ENCODE measurements around the gene BPIFB2. TPM values are rescaled to one million over a fixed set of nuclear protein-coding genes. Genes with fewer than 3 reads are reported as not detected.

BPIFB2 gene
- polyA plus RNA-seq, 3 donors = not detected

DNA sequence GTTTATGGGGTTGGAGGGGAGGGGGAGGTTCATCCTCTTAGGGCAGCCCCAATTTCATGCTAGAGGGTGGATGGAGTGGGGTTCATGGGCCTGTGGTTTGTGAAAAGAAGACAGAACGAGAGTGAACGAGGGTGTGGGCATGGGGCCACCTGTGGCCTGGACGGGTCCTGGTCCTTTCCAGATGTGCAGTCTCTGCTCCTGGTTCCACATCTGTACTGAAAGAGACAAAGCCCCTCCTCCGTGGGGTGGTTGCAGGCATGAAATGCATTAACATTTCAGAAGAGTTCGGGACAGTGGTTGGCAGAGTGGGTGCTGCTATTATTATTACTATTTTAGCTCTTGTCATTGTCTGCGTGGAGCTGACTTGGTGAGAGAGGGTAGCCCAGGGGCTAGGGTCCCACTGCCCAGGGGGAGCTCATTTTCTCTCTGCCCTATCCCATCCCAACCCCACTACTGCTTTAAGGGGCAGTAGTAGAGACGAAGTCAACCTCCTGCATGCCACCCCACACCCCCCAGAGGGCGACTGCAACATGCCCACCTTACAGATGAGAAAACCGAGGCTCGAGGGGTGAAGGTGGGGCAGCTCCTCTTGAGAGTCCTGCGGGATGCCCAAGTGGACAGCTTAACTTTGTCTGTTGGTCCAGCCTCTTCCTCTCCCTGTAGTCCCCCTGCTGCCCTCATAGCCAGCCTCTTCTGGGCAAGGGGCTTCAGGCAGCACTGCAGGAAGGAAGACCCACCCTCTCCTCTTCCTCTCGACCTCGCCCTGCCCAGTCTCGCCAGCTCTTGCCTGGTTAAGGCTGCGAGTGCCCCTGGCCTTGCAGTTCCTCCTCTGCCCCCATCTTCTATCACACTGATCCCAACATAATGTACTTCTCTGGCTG lies 8.4 kb downstream of the BPIFB2 start:
- DNase-seq (ENCODE audit: extremely low read depth in 1 of 11, low read depth in 9 of 11, low spot score in 4 of 11) = no peak

DNA sequence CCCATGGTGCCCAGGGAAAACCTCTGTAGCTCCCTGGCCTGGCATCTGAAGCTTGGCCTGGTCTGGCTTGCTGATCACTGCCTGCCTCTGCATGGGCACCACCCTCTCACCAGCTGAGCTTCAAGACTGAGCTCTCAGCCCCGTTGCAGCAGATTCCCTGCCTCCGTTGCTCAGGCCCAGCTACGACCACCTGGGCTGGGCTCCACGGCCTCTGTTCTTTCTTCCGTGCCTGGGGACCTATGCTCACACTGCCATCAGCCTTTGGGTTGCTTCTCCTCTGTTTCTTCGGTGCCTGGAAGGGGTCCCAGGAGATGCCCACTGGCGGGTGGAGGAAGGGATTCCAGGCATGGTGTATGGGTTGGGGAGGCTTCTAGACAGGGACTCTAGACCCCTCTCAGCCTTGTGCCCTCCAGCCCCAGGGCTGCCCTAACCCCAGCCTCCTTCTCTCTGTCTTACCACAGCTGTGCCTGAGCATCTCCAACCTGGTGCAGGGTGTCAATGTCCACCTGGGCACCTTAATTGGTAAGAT lies 9.1 kb downstream of the BPIFB2 start:
- no peak for DNase-seq (ENCODE audit: extremely low read depth in 1 of 11, low read depth in 9 of 11, low spot score in 4 of 11)

DNA sequence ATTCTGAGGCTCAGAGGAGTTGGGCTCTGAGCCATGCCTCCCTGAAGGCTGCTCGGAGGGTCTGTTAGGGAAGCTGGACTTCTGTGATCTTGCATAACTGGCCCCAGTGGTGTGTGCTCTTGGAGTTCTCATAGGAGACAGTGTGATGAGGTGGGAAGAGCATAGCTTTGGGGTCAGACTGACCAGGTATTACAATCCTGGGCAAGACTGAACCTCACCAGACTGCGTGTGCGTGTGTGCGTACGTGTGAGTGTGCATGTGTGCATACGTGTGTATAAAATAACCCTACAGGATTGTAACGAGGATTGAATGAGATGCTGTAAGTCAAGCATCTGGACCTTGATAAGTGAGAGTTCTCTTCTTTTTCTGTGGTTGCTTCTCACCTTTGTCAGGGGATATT lies 10.0 kb downstream of the BPIFB2 start:
- no peak for DNase-seq (ENCODE audit: extremely low read depth in 1 of 11, low read depth in 9 of 11, low spot score in 4 of 11)

DNA sequence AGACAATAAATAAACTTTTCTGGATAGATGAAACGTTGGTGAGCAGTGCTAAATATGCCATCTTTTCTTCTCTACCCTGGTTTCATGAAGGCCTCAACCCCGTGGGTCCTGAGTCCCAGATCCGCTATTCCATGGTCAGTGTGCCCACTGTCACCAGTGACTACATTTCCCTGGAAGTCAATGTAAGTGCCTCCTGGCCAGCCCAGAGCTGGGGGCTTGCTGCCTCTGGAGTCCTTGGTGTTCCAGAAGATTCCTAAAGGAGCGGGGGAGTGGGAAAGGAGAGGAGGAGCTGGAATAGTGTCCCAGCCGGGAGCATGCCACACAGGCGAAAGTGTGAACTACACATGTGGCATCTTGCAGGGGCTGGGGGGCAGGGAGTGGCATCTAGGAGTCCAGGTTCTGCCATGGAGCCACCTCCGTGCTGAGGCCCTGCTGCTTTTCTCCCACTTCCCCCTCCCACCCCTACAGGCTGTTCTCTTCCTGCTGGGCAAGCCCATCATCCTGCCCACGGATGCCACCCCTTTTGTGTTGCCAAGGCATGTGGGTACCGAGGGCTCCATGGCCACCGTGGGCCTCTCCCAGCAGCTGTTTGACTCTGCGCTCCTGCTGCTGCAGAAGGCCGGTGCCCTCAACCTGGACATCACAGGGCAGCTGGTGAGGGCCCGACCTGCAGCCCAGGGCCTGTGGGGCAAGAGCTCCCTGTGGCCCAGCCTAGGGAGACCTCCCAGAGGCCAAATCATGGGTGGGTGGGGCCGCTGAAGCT lies 10.8 kb downstream of the BPIFB2 start:
- DNase-seq (ENCODE audit: extremely low read depth in 1 of 11, low read depth in 9 of 11, low spot score in 4 of 11) = no peak

GRCh38 chr20:33019465-33020277 lies 12.2 kb downstream of the BPIFB2 start:
- DNase-seq (ENCODE audit: extremely low read depth in 1 of 11, low read depth in 9 of 11, low spot score in 4 of 11) = no peak

DNA sequence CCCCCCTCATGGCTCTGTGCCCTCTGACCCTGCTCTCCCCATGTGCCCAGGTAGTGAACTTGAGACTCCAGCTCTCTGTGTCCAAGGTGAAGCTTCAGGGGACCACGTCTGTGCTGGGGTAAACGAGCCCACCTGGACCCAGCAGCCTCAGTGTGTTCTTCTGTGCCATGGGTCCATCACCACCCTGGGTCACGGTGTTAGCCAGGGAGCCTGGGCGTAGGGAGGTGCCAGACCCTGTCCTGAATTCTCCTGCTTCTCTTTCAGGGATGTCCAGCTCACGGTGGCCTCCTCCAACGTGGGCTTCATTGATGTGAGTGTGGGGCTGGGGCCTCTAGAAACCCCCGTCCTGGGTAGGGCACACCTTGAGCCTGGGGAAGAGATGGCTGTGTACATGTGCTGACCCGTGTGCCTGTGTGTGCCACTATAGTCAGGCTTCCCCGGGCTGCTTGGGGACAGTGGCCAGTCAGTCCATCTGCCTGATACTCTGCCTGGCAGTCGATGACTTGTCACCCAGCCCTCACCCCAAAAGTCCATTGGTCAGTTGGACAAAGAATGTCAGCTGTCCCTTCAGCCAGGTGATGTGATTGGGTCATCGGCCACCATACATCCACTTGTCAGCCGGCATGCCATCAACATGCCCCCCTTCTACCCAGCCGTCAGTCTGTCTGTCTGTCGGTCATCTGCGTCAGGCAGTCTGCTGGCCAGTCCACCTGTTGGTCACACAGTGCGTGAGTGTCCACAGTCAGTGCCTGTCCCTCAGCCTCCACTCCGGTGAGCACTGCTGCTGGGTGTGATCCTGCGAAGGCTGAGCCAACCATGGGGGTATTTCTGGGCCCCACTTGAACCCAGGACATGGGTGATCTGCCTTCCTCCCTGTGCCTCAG lies 13.0 kb downstream of the BPIFB2 start:
- DNase-seq (ENCODE audit: extremely low read depth in 1 of 11, low read depth in 9 of 11, low spot score in 4 of 11) = no peak

GRCh38 chr20:33021879-33022278 lies 14.4 kb downstream of the BPIFB2 start:
- no peak for DNase-seq (ENCODE audit: extremely low read depth in 1 of 11, low read depth in 9 of 11, low spot score in 4 of 11)

DNA sequence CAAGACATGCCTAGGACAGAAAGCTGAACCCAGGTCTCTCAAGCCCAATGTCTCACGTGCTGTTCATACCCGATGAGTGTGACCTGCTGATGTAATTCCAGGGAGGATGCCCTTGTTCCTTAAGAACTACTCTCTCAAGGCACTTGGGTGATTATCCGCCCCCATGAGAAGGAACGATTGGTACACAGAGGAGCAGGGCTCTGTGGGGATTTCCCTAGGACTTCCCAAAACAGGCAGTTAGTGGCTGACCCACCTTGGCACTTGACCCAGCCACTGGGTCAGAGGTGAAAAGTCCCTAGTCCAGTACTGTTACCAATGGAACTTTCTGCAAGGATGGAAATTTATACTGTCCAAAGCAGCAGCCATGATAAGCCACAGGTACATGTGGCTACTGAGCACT lies 14.8 kb downstream of the BPIFB2 start:
- DNase-seq (ENCODE audit: extremely low read depth in 1 of 11, low read depth in 9 of 11, low spot score in 4 of 11) = no peak

- DNase-seq (ENCODE audit: extremely low read depth in 1 of 11, low read depth in 9 of 11, low spot score in 4 of 11) = no peak
Measured at GRCh38 chr20:33022694-33023438, 15.4 kb downstream of the BPIFB2 start.

GRCh38 chr20:33023439-33024242 lies 16.1 kb downstream of the BPIFB2 start:
- DNase-seq (ENCODE audit: extremely low read depth in 1 of 11, low read depth in 9 of 11, low spot score in 4 of 11) = no peak

DNA sequence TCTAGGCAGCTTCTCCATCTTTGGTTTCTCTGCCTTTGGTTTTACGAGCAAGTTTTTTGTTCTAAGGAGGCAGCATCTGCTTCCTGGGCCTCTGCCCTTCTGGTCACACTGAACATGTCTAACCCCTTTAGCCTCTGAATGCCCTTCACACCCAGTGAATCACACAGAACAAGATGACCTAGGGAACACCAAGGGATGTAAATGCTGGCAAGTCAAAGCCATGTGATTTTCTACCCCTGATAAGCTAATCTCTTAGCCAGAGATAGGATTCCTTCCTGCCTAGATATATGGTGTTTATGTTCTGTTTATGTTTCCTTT lies 16.7 kb downstream of the BPIFB2 start:
- no peak for DNase-seq (ENCODE audit: extremely low read depth in 1 of 11, low read depth in 9 of 11, low spot score in 4 of 11)

DNA sequence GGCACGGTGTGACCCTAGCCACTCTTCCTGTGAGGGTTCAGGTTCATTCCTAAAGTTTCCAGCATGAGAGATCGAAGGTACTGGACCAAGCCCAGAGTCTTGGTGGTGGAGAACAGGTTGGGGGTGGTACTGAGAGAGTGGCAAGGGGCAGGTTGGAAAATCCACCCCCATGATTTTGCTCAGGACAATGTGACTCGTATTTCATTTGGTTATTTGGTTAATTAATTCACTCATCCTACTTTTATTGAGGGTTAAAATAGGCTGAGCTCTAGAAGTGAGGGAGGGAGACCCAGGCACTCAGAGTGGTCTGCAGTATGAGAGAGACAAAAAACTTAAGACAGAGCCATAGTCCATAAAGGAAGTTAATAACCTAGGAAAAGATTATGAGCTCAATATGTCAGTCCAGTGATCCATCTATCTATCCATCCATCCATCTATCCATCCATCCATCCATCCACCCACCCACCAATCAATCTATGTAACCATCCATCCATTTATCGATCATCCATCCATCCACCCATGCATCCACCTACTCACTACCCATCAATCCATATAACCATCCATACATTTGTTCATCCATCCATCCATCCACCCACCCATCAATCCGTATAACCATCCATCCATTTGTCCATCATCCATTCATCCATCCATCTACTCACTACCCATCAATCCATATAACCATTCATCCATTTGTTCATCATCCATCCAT lies 17.3 kb downstream of the BPIFB2 start:
- no peak for DNase-seq (ENCODE audit: extremely low read depth in 1 of 11, low read depth in 9 of 11, low spot score in 4 of 11)

DNA sequence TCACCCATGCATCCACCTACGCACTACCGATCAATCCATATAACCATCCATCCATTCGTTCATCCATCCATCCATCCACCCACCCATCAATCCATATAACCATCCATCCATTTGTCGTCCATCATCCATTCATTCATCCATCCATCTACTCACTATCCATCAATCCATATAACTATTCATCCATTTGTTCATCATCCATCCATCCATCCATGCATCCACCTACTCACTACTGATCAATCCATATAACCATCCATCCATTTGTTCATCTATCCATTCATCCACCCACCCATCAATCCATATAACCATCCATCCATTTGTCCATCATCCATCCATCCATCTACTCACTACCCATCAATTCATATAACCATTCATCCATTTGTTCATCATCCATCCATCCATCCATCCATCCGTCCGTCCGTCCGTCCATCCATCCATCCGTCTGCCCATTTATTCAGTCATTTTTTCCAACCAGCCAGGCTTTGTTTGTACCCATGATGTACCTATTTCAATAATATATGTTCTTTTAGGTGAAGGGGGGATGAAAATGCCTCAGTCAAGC lies 17.9 kb downstream of the BPIFB2 start:
- DNase-seq (ENCODE audit: extremely low read depth in 1 of 11, low read depth in 9 of 11, low spot score in 4 of 11) = no peak

GRCh38 chr20:33026072-33026778 lies 18.7 kb downstream of the BPIFB2 start:
- DNase-seq (ENCODE audit: extremely low read depth in 1 of 11, low read depth in 9 of 11, low spot score in 4 of 11) = no peak

Measured in renal cortex interstitium (tissue), 11 donors.